Measurements from ENCODE around the gene PLEKHG2. TPM values are rescaled to one million over a fixed set of nuclear protein-coding genes. Genes with fewer than 3 reads are reported as not detected.

The PLEKHG2 gene
- total and polyA plus RNA-seq, 2 experiments from 2014 or later, result 30.5 to 40.7 TPM

DNA sequence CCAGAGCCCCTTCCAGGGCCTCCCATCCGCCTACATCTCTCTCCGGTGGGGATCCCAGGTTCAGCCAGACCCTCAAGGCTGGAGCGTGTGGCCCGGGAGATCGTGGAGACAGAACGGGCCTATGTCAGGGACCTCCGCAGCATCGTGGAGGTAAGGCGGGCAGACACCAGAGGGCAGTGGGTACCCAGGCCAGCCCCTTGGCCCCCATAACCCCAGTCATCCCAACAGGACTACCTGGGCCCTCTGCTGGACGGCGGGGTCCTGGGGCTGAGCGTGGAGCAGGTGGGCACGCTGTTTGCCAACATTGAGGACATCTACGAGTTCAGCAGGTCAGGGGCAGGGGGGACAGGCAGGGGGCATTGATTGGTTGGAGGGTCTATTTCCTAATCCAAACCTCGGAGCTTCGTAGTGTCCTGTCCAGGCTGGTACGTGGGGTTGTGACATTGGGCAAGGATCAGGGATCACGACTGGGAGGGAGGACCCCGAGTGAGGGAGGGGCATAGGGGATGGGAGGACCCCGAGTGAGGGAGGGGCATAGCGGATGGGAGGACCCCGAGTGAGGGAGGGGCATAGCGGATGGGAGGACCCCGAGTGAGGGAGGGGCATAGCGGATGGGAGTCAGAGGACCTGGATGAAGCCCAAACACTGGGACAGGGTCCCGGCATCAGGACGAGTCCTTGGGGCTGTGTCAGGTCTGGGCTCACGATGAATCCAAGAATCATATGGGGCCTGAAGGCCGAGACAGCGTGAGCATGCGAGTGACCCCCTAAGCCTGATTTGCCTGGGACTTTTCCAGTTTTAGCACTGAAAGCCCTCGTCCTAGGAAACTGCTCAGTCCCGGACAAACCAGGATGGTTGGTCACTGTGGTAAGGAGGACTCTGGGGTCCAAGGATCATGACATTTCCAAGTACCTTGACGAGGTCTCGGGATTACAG lies 2.9 kb downstream of the PLEKHG2 start:
- Histone ChIP-seq H3K9me3 (ENCODE audit: low read depth) (no peaks in the 10 kb centered on the region), H3K27me3 (no peaks in the 10 kb centered on the region), H3K27ac (peak overlapping the region; percentile 95), H3K4me3 (no peak overlapping the region), H3K36me3 (peaks cover 28% of the 10 kb centered on the region), H3K4me1 (ENCODE audit: low read depth) (peaks cover 17% of the 10 kb centered on the region)
- no peak for DNase-seq (ENCODE audit: low read depth in 1 of 2, low spot score in 1 of 2)
- TF ChIP-seq, protein P1, sequence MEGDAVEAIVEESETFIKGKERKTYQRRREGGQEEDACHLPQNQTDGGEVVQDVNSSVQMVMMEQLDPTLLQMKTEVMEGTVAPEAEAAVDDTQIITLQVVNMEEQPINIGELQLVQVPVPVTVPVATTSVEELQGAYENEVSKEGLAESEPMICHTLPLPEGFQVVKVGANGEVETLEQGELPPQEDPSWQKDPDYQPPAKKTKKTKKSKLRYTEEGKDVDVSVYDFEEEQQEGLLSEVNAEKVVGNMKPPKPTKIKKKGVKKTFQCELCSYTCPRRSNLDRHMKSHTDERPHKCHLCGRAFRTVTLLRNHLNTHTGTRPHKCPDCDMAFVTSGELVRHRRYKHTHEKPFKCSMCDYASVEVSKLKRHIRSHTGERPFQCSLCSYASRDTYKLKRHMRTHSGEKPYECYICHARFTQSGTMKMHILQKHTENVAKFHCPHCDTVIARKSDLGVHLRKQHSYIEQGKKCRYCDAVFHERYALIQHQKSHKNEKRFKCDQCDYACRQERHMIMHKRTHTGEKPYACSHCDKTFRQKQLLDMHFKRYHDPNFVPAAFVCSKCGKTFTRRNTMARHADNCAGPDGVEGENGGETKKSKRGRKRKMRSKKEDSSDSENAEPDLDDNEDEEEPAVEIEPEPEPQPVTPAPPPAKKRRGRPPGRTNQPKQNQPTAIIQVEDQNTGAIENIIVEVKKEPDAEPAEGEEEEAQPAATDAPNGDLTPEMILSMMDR (IDR thresholded peaks at IDR 0.05; ENCODE audit: low read depth, low read length), result peak; percentile 5

DNA sequence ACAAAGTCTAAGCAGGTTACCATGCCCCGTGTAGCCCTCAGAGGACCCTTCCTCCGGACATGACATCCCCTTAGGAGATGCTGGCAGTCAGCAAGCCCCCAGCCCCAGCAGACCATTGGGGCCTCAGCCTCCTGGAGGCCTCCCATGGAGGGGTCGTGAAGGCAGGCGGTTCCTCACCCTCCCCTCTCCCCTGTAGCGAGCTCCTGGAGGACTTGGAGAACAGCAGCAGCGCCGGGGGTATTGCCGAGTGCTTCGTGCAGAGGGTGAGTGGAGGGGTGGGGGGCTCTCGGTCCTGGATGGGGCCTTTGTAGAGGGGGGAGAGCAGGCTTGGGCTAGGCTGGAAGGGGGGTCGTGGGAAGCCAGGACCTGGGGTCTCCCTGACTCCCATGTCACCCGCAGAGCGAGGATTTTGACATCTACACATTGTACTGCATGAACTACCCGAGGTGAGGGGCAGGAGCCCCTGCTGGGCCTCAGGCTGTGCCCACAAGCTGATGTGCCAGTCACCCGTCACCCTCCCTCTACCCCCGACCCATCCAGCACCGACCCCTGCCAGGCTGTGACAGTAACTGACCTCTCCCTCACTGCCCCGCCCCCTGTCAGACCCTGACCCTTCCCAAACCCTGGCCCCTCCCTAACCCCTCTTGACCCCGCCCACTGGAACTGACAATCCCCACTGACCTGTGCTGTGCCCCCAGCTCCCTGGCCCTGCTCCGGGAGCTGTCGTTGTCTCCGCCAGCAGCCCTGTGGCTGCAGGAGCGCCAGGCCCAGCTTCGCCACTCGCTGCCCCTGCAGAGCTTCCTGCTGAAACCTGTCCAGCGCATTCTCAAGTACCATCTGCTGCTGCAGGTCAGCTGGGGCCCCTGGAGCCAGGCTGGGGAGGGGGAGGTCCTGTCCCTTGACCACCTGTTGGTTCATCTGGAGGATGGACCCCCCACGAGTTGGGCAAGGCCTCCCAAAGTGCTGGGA lies 4.0 kb downstream of the PLEKHG2 start:
- TF ChIP-seq, protein P1 (IDR thresholded peaks at IDR 0.05; ENCODE audit: low read depth, low read length), result no peak
- Histone ChIP-seq H3K36me3 (peaks cover 38% of the 10 kb centered on the region), H3K9me3 (ENCODE audit: low read depth) (no peaks in the 10 kb centered on the region), H3K27me3 (no peaks in the 10 kb centered on the region), H3K4me3 (no peak overlapping the region), H3K27ac (no peak overlapping the region), H3K4me1 (ENCODE audit: low read depth) (peaks cover 7% of the 10 kb centered on the region)
- no peak for DNase-seq (ENCODE audit: low read depth in 1 of 2, low spot score in 1 of 2)

DNA sequence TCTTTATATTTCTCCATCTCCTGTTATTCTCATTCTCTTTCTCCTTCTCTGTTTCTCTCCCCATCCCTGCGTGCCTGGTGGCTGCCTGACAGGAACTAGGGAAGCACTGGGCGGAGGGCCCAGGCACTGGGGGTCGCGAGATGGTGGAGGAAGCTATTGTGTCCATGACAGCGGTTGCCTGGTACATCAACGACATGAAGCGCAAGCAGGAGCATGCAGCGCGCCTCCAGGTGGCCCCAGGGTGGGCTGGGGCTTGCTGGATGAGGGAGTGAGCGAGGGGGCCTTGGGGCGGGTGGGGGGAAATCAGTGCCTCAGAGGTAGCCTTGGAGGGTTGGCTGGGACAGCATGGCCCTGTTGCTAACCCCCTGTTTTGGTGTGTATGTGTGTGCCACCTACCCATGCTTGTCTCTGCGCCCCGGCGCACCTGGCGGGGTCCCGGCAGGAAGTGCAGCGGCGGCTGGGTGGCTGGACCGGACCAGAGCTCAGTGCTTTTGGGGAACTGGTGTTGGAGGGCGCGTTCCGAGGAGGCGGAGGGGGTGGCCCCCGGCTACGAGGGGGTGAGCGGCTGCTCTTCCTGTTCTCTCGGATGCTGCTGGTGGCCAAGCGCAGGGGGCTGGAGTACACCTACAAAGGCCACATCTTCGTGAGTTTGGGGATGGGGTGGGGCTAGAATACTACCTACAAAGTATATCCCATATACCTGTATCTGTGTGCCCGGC lies 5.2 kb downstream of the PLEKHG2 start:
- Histone ChIP-seq H3K4me1 (ENCODE audit: low read depth) (peaks cover 4% of the 10 kb centered on the region), H3K9me3 (ENCODE audit: low read depth) (no peaks in the 10 kb centered on the region), H3K27me3 (no peaks in the 10 kb centered on the region), H3K36me3 (peaks cover 45% of the 10 kb centered on the region), H3K27ac (no peak overlapping the region), H3K4me3 (no peak overlapping the region)
- no peak for DNase-seq (ENCODE audit: low read depth in 1 of 2, low spot score in 1 of 2)
- TF ChIP-seq, protein P1 (IDR thresholded peaks at IDR 0.05; ENCODE audit: low read depth, low read length), result no peak

DNA sequence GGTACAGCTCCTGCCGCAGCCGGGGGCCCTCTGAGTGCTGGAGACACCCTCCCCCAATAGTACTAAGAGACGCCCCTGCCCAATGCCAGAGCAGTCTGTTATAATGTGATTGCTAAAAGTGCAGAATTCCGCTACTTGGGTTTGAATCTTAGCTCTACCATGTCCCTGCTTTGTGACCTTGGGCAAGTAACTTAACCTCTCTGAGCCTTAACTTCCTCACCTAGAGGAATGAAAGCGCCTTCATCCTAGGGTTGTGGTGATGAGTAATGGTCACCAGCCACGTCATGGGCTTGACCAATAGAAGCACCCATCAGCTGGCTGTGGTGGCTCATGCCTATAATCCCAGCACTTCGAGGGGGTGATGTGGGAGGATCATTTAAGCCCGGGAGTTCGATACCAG lies 6.5 kb downstream of the PLEKHG2 start:
- no peak overlapping the region for H3K4me3 ChIP-seq
- H3K36me3 ChIP-seq, result peaks cover 52% of the 10 kb centered on the region

More for the DNA sequence above, 6.5 kb downstream of the PLEKHG2 start:
- Histone ChIP-seq H3K9me3 (ENCODE audit: low read depth) (no peaks in the 10 kb centered on the region), H3K27me3 (no peaks in the 10 kb centered on the region), H3K27ac (no peak overlapping the region), H3K4me1 (ENCODE audit: low read depth) (peaks cover 4% of the 10 kb centered on the region)
- TF ChIP-seq, protein P1 (IDR thresholded peaks at IDR 0.05; ENCODE audit: low read depth, low read length), result no peak
- no peak for DNase-seq (ENCODE audit: low read depth in 1 of 2, low spot score in 1 of 2)
